ENCODE measurements around the gene MNDA. TPM values are rescaled to one million over a fixed set of nuclear protein-coding genes. Genes with fewer than 3 reads are reported as not detected.

The MNDA gene
- total and polyA plus RNA-seq, 2 of the 8 experiments (the other 6 are each of a cell fraction or from before 2014, with no cell fraction given), result not detected

- no peak for TF ChIP-seq CBX5 (IDR thresholded peaks at IDR 0.05; ENCODE audit: low read depth, low read length)
These were observed 16.2 kb upstream of the MNDA start (continued) for GRCh38 chr1:158814970-158815369.
